IMR-90 (cell line): ENCODE results near the gene RASSF8. TPM values are rescaled to one million over a fixed set of nuclear protein-coding genes. Genes with fewer than 3 reads are reported as not detected.

ENCODE experiments used
- ATAC-seq: fragments of 200-7000 bp; cut with Tn5 transposase; 2 replicates; pipeline ENCODE4 v1.9.1; 2020; ENCODE audit warnings: low read depth, mild to moderate bottlenecking, moderate library complexity
- BruUV-seq: library from RNA; stranded (reverse); fragments of 400-500 nt; replicated peaks from 2 replicates; lab custom pipeline; 2021; lab: Mats Ljungman, UMichigan
- CTCF ChIA-PET: fragments of 300-600 bp; formaldehyde crosslinking; extraction: SDS; loops from one replicate; lab custom pipeline; 2021; ENCODE audit warnings: antibody characterized with exemption; lab: Yijun Ruan, JAX
- POLR2A ChIA-PET: fragments of 300-600 bp; sonication (Branson Sonifier 250); formaldehyde crosslinking; loops from one replicate; lab custom pipeline; 2022; ENCODE audit warnings: antibody characterized with exemption; ENCODE audit not compliant: unreplicated experiment; lab: Charles Lee
- DNase-seq: peaks from one replicate; pipeline ENCODE4 v3.0.0; 2013
- H2AFZ ChIP-seq: replicated peaks from 2 replicates; pipeline ENCODE3; 2013; ENCODE audit warnings: low read length, mild to moderate bottlenecking; ENCODE audit not compliant: poor library complexity
- H2AK5ac ChIP-seq: 2 replicates; pipeline ENCODE4 v1.6.1; 2013; ENCODE audit warnings: low read depth, low read length, inconsistent platforms
- H2AK9ac ChIP-seq: replicated peaks from 2 replicates; pipeline ENCODE3; 2013; ENCODE audit warnings: mild to moderate bottlenecking, low read depth, low read length, moderate library complexity; ENCODE audit not compliant: poor library complexity
- H2BK120ac ChIP-seq: 2 replicates; pipeline ENCODE4 v1.6.1; 2013; ENCODE audit warnings: low read depth, low read length, inconsistent platforms
- H2BK15ac ChIP-seq: 3 replicates; pipeline ENCODE4 v1.6.1; 2013; ENCODE audit warnings: low read depth, low read length, inconsistent platforms
- H2BK20ac ChIP-seq: 2 replicates; pipeline ENCODE4 v1.6.1; 2013; ENCODE audit warnings: low read depth, mild to moderate bottlenecking, inconsistent platforms, low read length, moderate library complexity
- H2BK5ac ChIP-seq: 2 replicates; pipeline ENCODE4 v1.6.1; 2013; ENCODE audit warnings: mild to moderate bottlenecking, low read depth, low read length, inconsistent platforms; ENCODE audit not compliant: poor library complexity, severe bottlenecking
- H3K14ac ChIP-seq: replicated peaks from 2 replicates; pipeline ENCODE4 v1.6.1; 2013; ENCODE audit warnings: low read depth, low read length, inconsistent platforms
- H3K18ac ChIP-seq: 2 replicates; pipeline ENCODE4 v1.6.1; 2013; ENCODE audit warnings: low read depth, low read length, control low read depth
- H3K23ac ChIP-seq: 2 replicates; pipeline ENCODE4 v1.6.1; 2013; ENCODE audit warnings: low read depth, low read length, inconsistent platforms
- H3K27ac ChIP-seq: 2 replicates; pipeline ENCODE4 v1.5.1; 2013; ENCODE audit warnings: mild to moderate bottlenecking, control low read depth, low read length; ENCODE audit not compliant: insufficient read depth
- H3K27me3 ChIP-seq: 2 replicates; pipeline ENCODE4 v1.6.1; 2013; ENCODE audit warnings: low read length; ENCODE audit not compliant: control insufficient read depth, insufficient read depth
- H3K36me3 ChIP-seq: 2 replicates; pipeline ENCODE4 v1.6.1; 2013; ENCODE audit warnings: low read length, mixed read lengths; ENCODE audit not compliant: control insufficient read depth, insufficient read depth
- H3K4ac ChIP-seq: 2 replicates; pipeline ENCODE4 v1.6.1; 2013; ENCODE audit warnings: low read depth, low read length, inconsistent platforms
- H3K4me1 ChIP-seq: 2 replicates; pipeline ENCODE4 v1.6.1; 2013; ENCODE audit warnings: low read length, mixed read lengths; ENCODE audit not compliant: control insufficient read depth, insufficient read depth
- H3K4me2 ChIP-seq: 2 replicates; pipeline ENCODE4 v1.6.1; 2013; ENCODE audit warnings: low read depth, mild to moderate bottlenecking, control low read depth, low read length, moderate library complexity
- H3K4me3 ChIP-seq: 2 replicates; pipeline ENCODE4 v1.5.1; 2013; ENCODE audit warnings: low read depth, mild to moderate bottlenecking, control low read depth, low read length, moderate library complexity; ENCODE audit not compliant: insufficient read depth
- H3K56ac ChIP-seq: 2 replicates; pipeline ENCODE4 v1.6.1; 2013; ENCODE audit warnings: low read length, inconsistent platforms; ENCODE audit not compliant: insufficient read depth; ENCODE audit errors: extremely low read depth
- H3K79me1 ChIP-seq, 2 experiments: 2 replicates each; pipeline ENCODE4 v1.6.1; 2013; ENCODE audit warnings: low read length in 2 of 2, inconsistent platforms in 1 of 2, low read depth in 1 of 2
- H3K9ac ChIP-seq: 2 replicates; pipeline ENCODE4 v1.6.1; 2013; ENCODE audit warnings: low read depth, low read length, control low read depth
- H3K9me1 ChIP-seq: 2 replicates; pipeline ENCODE4 v1.6.1; 2013; ENCODE audit warnings: low read length, inconsistent platforms; ENCODE audit not compliant: insufficient read depth
- H3K9me3 ChIP-seq: 2 replicates; pipeline ENCODE4 v1.6.1; 2013; ENCODE audit warnings: low read length; ENCODE audit not compliant: control insufficient read depth, insufficient read depth
- H4K20me1 ChIP-seq: 2 replicates; pipeline ENCODE4 v1.6.1; 2013; ENCODE audit warnings: low read length, inconsistent platforms; ENCODE audit not compliant: insufficient read depth
- H4K5ac ChIP-seq: 2 replicates; pipeline ENCODE4 v1.6.1; 2013; ENCODE audit warnings: mild to moderate bottlenecking, low read depth, low read length, control low read depth
- H4K8ac ChIP-seq, 2 experiments: 2 replicates each; pipeline ENCODE4 v1.6.1; 2013; ENCODE audit warnings: low read depth in 2 of 2, low read length in 2 of 2, control low read depth in 1 of 2, inconsistent platforms in 1 of 2
- H4K91ac ChIP-seq: 2 replicates; pipeline ENCODE4 v1.6.1; 2013; ENCODE audit warnings: low read depth, low read length, inconsistent platforms; ENCODE audit not compliant: insufficient read depth
- CEBPB ChIP-seq: IDR thresholded peaks from 2 replicates; pipeline ENCODE4 v1.6.1; 2012; ENCODE audit warnings: low read depth, low read length, improper control_type of control experiment
- FOS ChIP-seq: fragments of 150-350 bp; IDR thresholded peaks from 2 replicates; pipeline ENCODE4 v1.6.1; 2016; ENCODE audit warnings: low read depth, low read length
- MXI1 ChIP-seq: IDR thresholded peaks from 2 replicates; pipeline ENCODE4 v1.6.1; 2012; ENCODE audit warnings: low read depth, mild to moderate bottlenecking, low read length, moderate library complexity, borderline replicate concordance
- WGBS, 2 experiments: methylation state at CpG; one replicate each; pipeline versions ENCODE4 v1.1.5 to v1.1.7; 2013; ENCODE audit warnings: missing lambda C conversion rate in 2 of 2; ENCODE audit not compliant: insufficient read length in 1 of 2; ENCODE audit errors: extremely low coverage in 2 of 2; 5-methylcytosine and 5-hydroxymethylcytosine counted together
- dilution Hi-C: fragments of 300-500 bp; cut with HindIII; formaldehyde crosslinking; loops from one replicate; pipeline ENCODE4 v1.14.3; 2018; ENCODE audit warnings: low sequenced_read_pairs; ENCODE audit not compliant: unreplicated experiment
- in situ Hi-C: fragments of 300-500 bp; cut with MboI; formaldehyde crosslinking; loops from 3 replicates; pipeline ENCODE4 v1.14.3; 2019; ENCODE audit warnings: low sequenced_read_pairs, inconsistent platforms, mixed read lengths
- intact Hi-C: fragments of 100-400 bp; cut with micrococcal nuclease; formaldehyde crosslinking; loops from 2 replicates; pipeline ENCODE4 v1.10.0; 2022
- polyA plus RNA-seq, 3 experiments: library from polyadenylated mRNA; depleted of rRNA; stranded (reverse); fragments of >200 nt; gene quantifications; 2 replicates each; pipeline ENCODE4 v1.2.3, GENCODE V29; 2012; ENCODE audit warnings: low replicate concordance in 1 of 3
- total RNA-seq: library from RNA; depleted of rRNA; stranded (reverse); fragments of >200 nt; gene quantifications from 2 replicates; pipeline ENCODE4 v1.2.3, GENCODE V29; 2012
- TF ChIP-seq, protein P1 (sequence below): fragments of 150-350 bp; IDR thresholded peaks from 2 replicates; pipeline ENCODE4 v1.6.1; 2017; ENCODE audit warnings: mild to moderate bottlenecking, antibody characterized with exemption, low read length, low read depth
- TF ChIP-seq, protein P2 (sequence below): fragments of 150-350 bp; IDR thresholded peaks from 2 replicates; pipeline ENCODE4 v1.6.1; 2016; ENCODE audit warnings: low read depth, mild to moderate bottlenecking, low read length, moderate library complexity, borderline replicate concordance

The RASSF8 gene
- total and polyA plus RNA-seq, 2 of the 4 experiments (the other 2 are of a cell fraction) = 10.8 to 50.5 TPM

DNA sequence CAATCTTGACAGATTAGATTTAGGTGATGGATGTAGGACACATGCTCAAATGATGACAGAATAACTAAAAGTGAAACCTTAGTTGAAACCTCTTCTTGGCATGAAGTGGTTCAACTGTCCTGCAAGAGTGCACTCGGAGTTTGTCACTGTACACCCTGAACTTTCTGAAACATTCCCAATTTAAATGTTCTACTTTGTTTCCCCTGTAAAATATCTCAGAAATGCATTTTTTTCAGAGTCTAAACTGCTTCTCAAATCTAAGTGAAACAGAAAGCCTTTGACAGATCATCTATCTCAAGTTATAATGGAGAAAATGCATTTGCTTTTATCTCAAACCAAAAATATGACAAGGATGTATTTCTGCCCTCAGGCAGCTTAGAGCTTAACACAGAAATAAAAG lies 100.3 kb downstream of the RASSF8 start:
- Histone ChIP-seq H2AK5ac (no peak overlapping the region), H3K79me1 (peaks cover 16 to 44% of the 10 kb centered on the region in 2 experiments), H4K91ac (no peak overlapping the region), H3K9ac (no peak overlapping the region), H3K4me1 (peaks cover 6% of the 10 kb centered on the region), H4K20me1 (peaks cover 10% of the 10 kb centered on the region), H4K5ac (no peak overlapping the region), H3K4ac (no peak overlapping the region), H3K14ac (0 out of 2 replicates have a peak overlapping the region, but pooled peaks have one; percentile 29), H3K23ac (no peak overlapping the region), H3K27ac (no peak overlapping the region), H3K9me1 (peaks cover 8% of the 10 kb centered on the region), H2BK15ac (no peak overlapping the region), H2AK9ac (no peak overlapping the region), H2BK5ac (no peak overlapping the region), H3K18ac (no peak overlapping the region), H3K36me3 (peaks cover 8% of the 10 kb centered on the region; the same call in 1 of the 2 replicates), H2BK20ac (no peak overlapping the region), H3K4me3 (no peak overlapping the region), H2BK120ac (no peak overlapping the region), H4K8ac (no peak overlapping the region), H3K9me3 (no peaks in the 10 kb centered on the region), H3K56ac (no peak overlapping the region), H2AFZ (no peak overlapping the region), H3K4me2 (no peak overlapping the region), H3K27me3 (no peaks in the 10 kb centered on the region)
- in situ Hi-C loops (no loop called here), dilution Hi-C loops (no loop called here), intact Hi-C loops (no loop called here)
- no TSS peak for BruUV-seq
- ChIA-PET CTCF (interaction anchor here (0.6 to 0.7 kb wide), 3 partner anchors 37 to 470 kb away, joined by 3 to 5 read pairs (median 3); no protein-coding TSS in a partner anchor), POLR2A (no interaction called here)
- no peak for TF ChIP-seq MXI1
- TF ChIP-seq, protein P1, sequence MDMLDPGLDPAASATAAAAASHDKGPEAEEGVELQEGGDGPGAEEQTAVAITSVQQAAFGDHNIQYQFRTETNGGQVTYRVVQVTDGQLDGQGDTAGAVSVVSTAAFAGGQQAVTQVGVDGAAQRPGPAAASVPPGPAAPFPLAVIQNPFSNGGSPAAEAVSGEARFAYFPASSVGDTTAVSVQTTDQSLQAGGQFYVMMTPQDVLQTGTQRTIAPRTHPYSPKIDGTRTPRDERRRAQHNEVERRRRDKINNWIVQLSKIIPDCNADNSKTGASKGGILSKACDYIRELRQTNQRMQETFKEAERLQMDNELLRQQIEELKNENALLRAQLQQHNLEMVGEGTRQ = no peak
- TF ChIP-seq CEBPB = no peak
- TF ChIP-seq, protein P2, sequence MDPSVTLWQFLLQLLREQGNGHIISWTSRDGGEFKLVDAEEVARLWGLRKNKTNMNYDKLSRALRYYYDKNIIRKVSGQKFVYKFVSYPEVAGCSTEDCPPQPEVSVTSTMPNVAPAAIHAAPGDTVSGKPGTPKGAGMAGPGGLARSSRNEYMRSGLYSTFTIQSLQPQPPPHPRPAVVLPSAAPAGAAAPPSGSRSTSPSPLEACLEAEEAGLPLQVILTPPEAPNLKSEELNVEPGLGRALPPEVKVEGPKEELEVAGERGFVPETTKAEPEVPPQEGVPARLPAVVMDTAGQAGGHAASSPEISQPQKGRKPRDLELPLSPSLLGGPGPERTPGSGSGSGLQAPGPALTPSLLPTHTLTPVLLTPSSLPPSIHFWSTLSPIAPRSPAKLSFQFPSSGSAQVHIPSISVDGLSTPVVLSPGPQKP = no peak
- TF ChIP-seq FOS = no peak
- no peak for ATAC-seq
- WGBS, 2 experiments = no CpG with 5 or more reads among the region's 1 CpG
- DNase-seq = no peak
